Adrenal gland (tissue), 12 donors: ENCODE results near the gene RRP1. TPM values are rescaled to one million over a fixed set of nuclear protein-coding genes. Genes with fewer than 3 reads are reported as not detected.

ENCODE experiments used
- DNase-seq, 7 donors: peaks; one replicate each; pipeline ENCODE4 v3.0.0-alpha.2; 2019 to 2020
- H3K27ac ChIP-seq, 5 donors: fragments of 200-600 bp; sonication (generic) in 4 of 5; 1 replicate in 3 of 5; 2 replicates in 2 of 5; pipeline versions ENCODE4 v1.5.1 to v1.8.0; 2016 to 2020; ENCODE audit warnings: mild to moderate bottlenecking in 1 of 5
- H3K27me3 ChIP-seq: fragments of 200-600 bp; 2 replicates; pipeline ENCODE4 v1.8.0; 2021
- H3K36me3 ChIP-seq, 2 donors: fragments of 200-600 bp; replicated peaks in 1 of 2; 1 replicate in 1 of 2; 2 replicates in 1 of 2; pipeline versions ENCODE4 v1.5.1 to v1.8.0; 2018 to 2022
- H3K4me1 ChIP-seq, 2 donors: fragments of 200-600 bp; replicated peaks in 1 of 2; 1 replicate in 1 of 2; 2 replicates in 1 of 2; pipeline versions ENCODE4 v1.5.1 to v1.8.0; 2018 to 2021
- H3K4me3 ChIP-seq, 4 donors: fragments of 200-600 bp; sonication (generic) in 3 of 4; one replicate each; pipeline ENCODE4 v1.5.1; 2016 to 2018
- H3K9me3 ChIP-seq, 3 donors: fragments of 200-600 bp; sonication (generic) in 1 of 3; replicated peaks in 1 of 3; 1 replicate in 2 of 3; 2 replicates in 1 of 3; pipeline versions ENCODE4 v1.5.1 to v1.8.0; 2016 to 2021
- CTCF ChIP-seq, 6 experiments: fragments of 450-650 bp in 4 of 6; fragments of 200-600 bp in 2 of 6; sonication (generic) in 1 of 6; IDR thresholded peaks; 1 replicate in 5 of 6; 2 replicates in 1 of 6; pipeline versions ENCODE4 v1.5.1 to v1.8.0; 2016 to 2021; ENCODE audit warnings: antibody characterized with exemption in 6 of 6, mild to moderate bottlenecking in 2 of 6, moderate library complexity in 1 of 6
- POLR2A ChIP-seq, 2 donors: fragments of 450-650 bp; IDR thresholded peaks; one replicate each; pipeline ENCODE4 v1.6.1; 2017; ENCODE audit warnings: antibody characterized with exemption in 2 of 2, mild to moderate bottlenecking in 2 of 2, moderate library complexity in 1 of 2
- WGBS, 4 donors: extraction: QIAGEN DNeasy Blood & Tissue Kit in 2 of 4; methylation state at CpG; one replicate each; pipeline versions ENCODE4 v1.1.5 to v1.1.7; 2013 to 2017; 5-methylcytosine and 5-hydroxymethylcytosine counted together
- intact Hi-C, 2 donors: fragments of 100-400 bp; cut with DNase I; formaldehyde crosslinking; loops; one replicate each; pipeline versions ENCODE4 v1.14.1 to v1.15.0; 2022 to 2023
- polyA plus RNA-seq, 3 donors: library from polyadenylated mRNA; stranded (reverse); fragments of 200-250 nt in 2 of 3; fragments of 350-450 nt in 1 of 3; fragmentation: Illumina TruSeq in 1 of 3; extraction: RNeasy Lipid Tissue Mini Kit (QIAGEN cat#74804) in 1 of 3; gene quantifications; one replicate each; pipeline ENCODE4 v1.2.3, GENCODE V29; 2013 to 2014
- total RNA-seq, 9 donors: library from RNA; depleted of rRNA in 4 of 9; stranded (reverse); fragments of >200 nt in 4 of 9; fragments of 120-200 nt in 1 of 9; fragmentation: NEBNext Ultra II Directional in 1 of 9; extraction: Animal tissue kit (Norgen Biotek cat#: 25700) in 1 of 9; gene quantifications; one replicate each; pipeline versions ENCODE4 v1.1.0 to v1.2.4, GENCODE V29; 2013 to 2023
- donor health status: healthy with polysubstance abuse.
- donor health status: Bipolar disorder and iron deficiency.
- donor health status: DM: yes; HTN: yes; CAD: no.
- donor health status: DM: no; HTN: no; CAD: no.
- donor health status: DM: no; HTN: no; CAD: no.
- donor health status: DM: yes; HTN: yes; CAD: no.

The RRP1 gene
- total and polyA plus RNA-seq, 12 donors: 12.8 to 29.8 (median 19.8) TPM

- Histone ChIP-seq H3K4me3 (no peak overlapping the region), H3K36me3 (no peaks in the 10 kb centered on the region), H3K27ac (no peak overlapping the region), H3K27me3 (no peaks in the 10 kb centered on the region), H3K4me1 (no peaks in the 10 kb centered on the region), H3K9me3 (no peaks in the 10 kb centered on the region)
- TF ChIP-seq CTCF (IDR thresholded peaks at IDR 0.05) (no peak), POLR2A (IDR thresholded peaks at IDR 0.05) (no peak)
- DNase-seq: peak in 4 of 7 donors; percentile 49 to 57 (median 52)
- 62 to 71% (median 63%) methylated on average over 13 to 17 of the region's 17 CpGs for WGBS, 4 donors
- intact Hi-C loops: no loop called here
Observed at GRCh38 chr21:43824333-43825241, 35.2 kb downstream of the RRP1 start.

GRCh38 chr21:43825242-43825935, 36.0 kb downstream of the RRP1 start:
- 89 to 90% (median 89%) methylated on average over 21 to 24 of the region's 24 CpGs; no CpG with 5 or more reads in 1 of the 4 donors for WGBS, 4 donors
- H3K4me3 ChIP-seq: no peak overlapping the region
- no peaks in the 10 kb centered on the region for H3K36me3 ChIP-seq
- no peak for DNase-seq
- H3K9me3 ChIP-seq: no peaks in the 10 kb centered on the region
- no peak overlapping the region for H3K27ac ChIP-seq
- no peaks in the 10 kb centered on the region for H3K27me3 ChIP-seq
- intact Hi-C loops: no loop called here
- no peaks in the 10 kb centered on the region for H3K4me1 ChIP-seq
- TF ChIP-seq CTCF (IDR thresholded peaks at IDR 0.05) (no peak), POLR2A (IDR thresholded peaks at IDR 0.05) (no peak)

DNA sequence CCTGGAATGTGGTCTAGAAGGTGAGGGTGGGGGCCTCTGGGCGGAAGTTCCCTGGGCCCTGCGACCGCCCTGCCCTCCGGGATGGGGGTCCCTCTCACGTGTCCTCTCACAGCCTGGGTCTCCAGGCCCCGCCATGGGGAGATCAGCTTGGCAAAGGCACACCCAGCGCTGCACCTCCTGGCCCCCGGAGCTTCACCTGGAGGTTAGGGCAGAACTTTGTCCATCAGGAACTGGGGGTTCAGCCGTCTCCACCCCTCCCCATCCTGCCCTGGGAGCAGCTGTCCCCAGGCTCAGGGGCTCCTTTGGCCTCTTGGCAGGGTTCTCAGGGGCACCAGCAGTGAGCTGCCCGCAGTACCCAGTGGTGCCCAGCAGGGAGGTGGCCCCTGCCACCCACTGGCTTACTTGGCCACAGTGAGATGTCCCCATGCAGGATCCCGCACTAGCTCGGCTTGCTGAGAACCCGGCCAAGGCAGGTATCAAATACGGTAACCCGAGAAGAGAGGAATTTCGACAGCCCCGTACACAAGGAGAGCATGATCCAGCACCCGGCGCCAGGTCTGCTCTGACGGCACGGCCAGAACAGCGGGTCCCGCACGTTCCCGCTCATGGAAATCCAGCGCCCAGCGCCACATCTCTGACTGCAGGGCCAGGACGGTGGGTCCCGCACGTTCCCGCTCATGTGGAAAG, 36.7 kb downstream of the RRP1 start:
- DNase-seq: no peak
- H3K36me3 ChIP-seq: no peaks in the 10 kb centered on the region
- no peaks in the 10 kb centered on the region for H3K27me3 ChIP-seq
- no peaks in the 10 kb centered on the region for H3K9me3 ChIP-seq
- H3K27ac ChIP-seq: no peak overlapping the region
- WGBS, 4 donors: 61 to 80% (median 71%) methylated on average over 5 to 31 of the region's 31 CpGs
- no peak for TF ChIP-seq POLR2A (IDR thresholded peaks at IDR 0.05)
- TF ChIP-seq CTCF (IDR thresholded peaks at IDR 0.05): peak in 1 of 6 experiments; percentile 2
- intact Hi-C loops: no loop called here
- H3K4me1 ChIP-seq: no peaks in the 10 kb centered on the region
- no peak overlapping the region for H3K4me3 ChIP-seq

DNA sequence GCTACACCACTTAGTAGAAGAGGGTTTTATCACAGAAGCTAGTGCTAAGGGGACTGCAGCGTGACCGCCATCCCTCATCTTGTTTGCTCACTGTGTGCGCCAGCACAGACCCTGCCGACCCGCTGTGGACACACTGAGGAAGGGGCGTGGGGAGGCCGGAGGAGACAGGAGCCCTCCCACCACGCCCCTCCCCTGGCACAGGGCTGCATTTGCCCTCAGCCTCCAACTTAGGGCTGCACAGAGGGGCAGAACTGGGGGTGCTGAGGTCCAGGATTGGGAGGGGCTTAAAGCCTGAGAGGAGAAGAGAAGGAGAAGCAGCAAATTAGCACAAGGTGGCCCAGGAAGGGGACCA, 37.2 kb downstream of the RRP1 start:
- TF ChIP-seq CTCF (IDR thresholded peaks at IDR 0.05) (no peak), POLR2A (IDR thresholded peaks at IDR 0.05) (no peak)
- WGBS, 4 donors: 64 to 100% (median 69%) methylated on average over 1 to 8 of the region's 8 CpGs

More for the DNA sequence above, 37.2 kb downstream of the RRP1 start:
- no peak overlapping the region for H3K27ac ChIP-seq
- no peaks in the 10 kb centered on the region for H3K27me3 ChIP-seq
- H3K36me3 ChIP-seq: no peaks in the 10 kb centered on the region
- intact Hi-C loops: no loop called here
- no peak overlapping the region for H3K4me3 ChIP-seq
- H3K4me1 ChIP-seq: no peaks in the 10 kb centered on the region
- H3K9me3 ChIP-seq: no peaks in the 10 kb centered on the region
- no peak for DNase-seq
